CD14-positive monocyte (primary cell): Measurements from ENCODE around the gene MBD5. TPM values are rescaled to one million over a fixed set of nuclear protein-coding genes. Genes with fewer than 3 reads are reported as not detected.

Experiments
- DNase-seq, 3 donors: peaks; one replicate each; pipeline ENCODE4 v3.0.0-alpha.2; 2011 to 2022
- H2AFZ ChIP-seq: 2 replicates; pipeline ENCODE4 v1.6.0; 2012; ENCODE audit warnings: mild to moderate bottlenecking, low read depth, low read length, inconsistent platforms; ENCODE audit not compliant: insufficient read depth, poor library complexity, severe bottlenecking
- H3K27ac ChIP-seq, 2 donors: 1 replicate in 1 of 2; 2 replicates in 1 of 2; pipeline ENCODE4 v1.5.1; 2012 to 2013; ENCODE audit warnings: low read length in 2 of 2, control low read depth in 1 of 2, inconsistent platforms in 1 of 2, low read depth in 1 of 2, mild to moderate bottlenecking in 1 of 2
- H3K27me3 ChIP-seq, 2 donors: one replicate each; pipeline versions ENCODE4 v1.6.0 to v1.6.1; 2011 to 2013; ENCODE audit warnings: low read length in 2 of 2; ENCODE audit not compliant: control insufficient read depth in 2 of 2, insufficient read depth in 2 of 2
- H3K36me3 ChIP-seq, 2 donors: replicated peaks in 1 of 2; 1 replicate in 1 of 2; 2 replicates in 1 of 2; pipeline versions ENCODE4 v1.5.1 to v1.6.1; 2012 to 2013; ENCODE audit warnings: low read length in 2 of 2, control low read depth in 1 of 2, inconsistent platforms in 1 of 2, mild to moderate bottlenecking in 1 of 2; ENCODE audit not compliant: insufficient read depth in 2 of 2, control insufficient read depth in 1 of 2
- H3K4me1 ChIP-seq, 2 donors: 1 replicate in 1 of 2; 2 replicates in 1 of 2; pipeline versions ENCODE4 v1.5.1 to v1.6.1; 2012 to 2013; ENCODE audit warnings: low read length in 2 of 2, control low read depth in 1 of 2, inconsistent platforms in 1 of 2, mild to moderate bottlenecking in 1 of 2, moderate library complexity in 1 of 2; ENCODE audit not compliant: insufficient read depth in 2 of 2, control insufficient read depth in 1 of 2
- H3K4me2 ChIP-seq: replicated peaks from 2 replicates; pipeline ENCODE3; 2012; ENCODE audit warnings: low read length, moderate library complexity, mild to moderate bottlenecking; ENCODE audit not compliant: poor library complexity, severe bottlenecking; ENCODE audit errors: extremely low read depth
- H3K4me3 ChIP-seq, 3 experiments: fragments of 200-600 bp in 1 of 3; sonication (generic) in 1 of 3; replicated peaks in 1 of 3; 1 replicate in 2 of 3; 2 replicates in 1 of 3; pipeline ENCODE4 v1.5.1; 2011 to 2013; ENCODE audit warnings: low read length in 3 of 3, mild to moderate bottlenecking in 3 of 3, control low read depth in 2 of 3, low read depth in 2 of 3, inconsistent platforms in 1 of 3, moderate library complexity in 1 of 3
- H3K79me2 ChIP-seq: 2 replicates; pipeline ENCODE4 v1.6.0; 2012; ENCODE audit warnings: mild to moderate bottlenecking, control low read depth, inconsistent platforms, low read length, moderate library complexity; ENCODE audit not compliant: insufficient read depth
- H3K9ac ChIP-seq: 2 replicates; pipeline ENCODE4 v1.6.0; 2017; ENCODE audit warnings: low read length, mild to moderate bottlenecking; ENCODE audit not compliant: insufficient read depth, poor library complexity, severe bottlenecking
- H3K9me3 ChIP-seq, 2 donors: replicated peaks in 1 of 2; 1 replicate in 1 of 2; 2 replicates in 1 of 2; pipeline versions ENCODE4 v1.5.1 to v1.6.1; 2012 to 2013; ENCODE audit warnings: low read length in 2 of 2, control low read depth in 1 of 2; ENCODE audit not compliant: control insufficient read depth in 1 of 2, insufficient read depth in 1 of 2
- H4K20me1 ChIP-seq: 2 replicates; pipeline ENCODE4 v1.6.0; 2012; ENCODE audit warnings: mild to moderate bottlenecking, low read length, control low read depth, moderate library complexity; ENCODE audit not compliant: insufficient read depth
- H3K27ac Mint-ChIP-seq, 7 donors: one replicate each; pipeline ENCODE4 v1.8.0; 2020; ENCODE audit warnings: mild to moderate bottlenecking in 7 of 7, mixed read lengths in 7 of 7, moderate library complexity in 6 of 7, inconsistent platforms in 2 of 7
- H3K27me3 Mint-ChIP-seq, 3 donors: one replicate each; pipeline ENCODE4 v1.8.0; 2021 to 2022; ENCODE audit warnings: low read depth in 3 of 3, mild to moderate bottlenecking in 3 of 3, mixed read lengths in 3 of 3, moderate library complexity in 3 of 3, inconsistent platforms in 1 of 3
- H3K36me3 Mint-ChIP-seq, 2 donors: one replicate each; pipeline ENCODE4 v1.8.0; 2020; ENCODE audit warnings: mixed read lengths in 2 of 2, inconsistent platforms in 1 of 2, mild to moderate bottlenecking in 1 of 2
- H3K4me1 Mint-ChIP-seq: one replicate; pipeline ENCODE4 v1.8.0; 2020; ENCODE audit warnings: mild to moderate bottlenecking, mixed read lengths
- H3K4me3 Mint-ChIP-seq, 2 donors: one replicate each; pipeline ENCODE4 v1.8.0; 2020; ENCODE audit warnings: mild to moderate bottlenecking in 2 of 2, mixed read lengths in 2 of 2, moderate library complexity in 1 of 2
- H3K9me3 Mint-ChIP-seq, 7 donors: one replicate each; pipeline ENCODE4 v1.8.0; 2020 to 2022; ENCODE audit warnings: mixed read lengths in 7 of 7, mild to moderate bottlenecking in 6 of 7, moderate library complexity in 6 of 7, inconsistent platforms in 2 of 7
- CTCF ChIP-seq: fragments of 200-600 bp; IDR thresholded peaks from one replicate; pipeline ENCODE4 v1.8.0; 2022; ENCODE audit warnings: antibody characterized with exemption, mild to moderate bottlenecking
- intact Hi-C, 2 donors: fragments of 100-400 bp; cut with micrococcal nuclease; formaldehyde crosslinking; loops; one replicate each; pipeline versions ENCODE4 v1.15.0 to v1.15.1; 2023
- polyA plus RNA-seq, 3 donors: library from polyadenylated mRNA; depleted of rRNA in 1 of 3; unstranded in 2 of 3; stranded (reverse) in 1 of 3; fragments of 300-500 nt in 2 of 3; fragments of >200 nt in 1 of 3; fragmentation: Illumina TruSeq in 2 of 3; gene quantifications; 1 replicate in 2 of 3; 2 replicates in 1 of 3; pipeline ENCODE4 v1.2.3, GENCODE V29; 2012 to 2021

MBD5 gene
- polyA plus RNA-seq, 3 donors: 2.3 to 5.7 (median 3.5) TPM

- no peaks in the 10 kb centered on the region for H4K20me1 ChIP-seq
- intact Hi-C loops: no loop called here
- Mint-ChIP-seq H3K4me1 (no peaks in the 10 kb centered on the region), H3K9me3 (peaks cover 0 to 2% (median 0%) of the 10 kb centered on the region in 7 donors), H3K36me3 (peaks cover 3 to 8% of the 10 kb centered on the region in 2 donors), H3K4me3 (no peak overlapping the region), H3K27ac (no peak overlapping the region), H3K27me3 (no peaks in the 10 kb centered on the region)
- no peak for TF ChIP-seq CTCF
- no peaks in the 10 kb centered on the region for H3K36me3 ChIP-seq
- no peak overlapping the region for H2AFZ ChIP-seq
- no peaks in the 10 kb centered on the region for H3K4me1 ChIP-seq
- H3K79me2 ChIP-seq: no peaks in the 10 kb centered on the region
- no peaks in the 10 kb centered on the region for H3K9me3 ChIP-seq
- no peak for DNase-seq
- H3K27ac ChIP-seq: no peak overlapping the region
- no peak overlapping the region for H3K9ac ChIP-seq
- H3K4me3 ChIP-seq: no peak overlapping the region
- no peaks in the 10 kb centered on the region for H3K27me3 ChIP-seq
- no peak overlapping the region for H3K4me2 ChIP-seq
Measured at GRCh38 chr2:148298196-148298595, 277.3 kb downstream of the MBD5 start.

DNA sequence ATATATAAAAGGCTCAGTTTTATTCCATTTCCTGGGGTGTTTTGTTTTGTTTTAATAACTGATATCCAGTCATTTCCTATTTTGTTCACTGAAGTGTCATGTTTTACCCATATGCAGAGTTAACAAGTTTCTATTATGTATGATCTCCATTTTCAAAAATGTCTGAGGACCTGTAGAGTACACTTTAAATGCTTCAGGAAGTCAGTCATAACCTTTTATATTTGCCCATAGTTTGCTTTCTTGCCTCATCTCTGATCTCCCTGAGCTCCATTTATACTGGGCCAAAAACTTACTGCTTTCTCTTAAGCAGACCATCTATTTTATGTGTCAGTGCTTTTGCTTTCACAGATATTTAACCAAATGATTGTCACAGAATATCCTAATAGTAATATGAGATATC, 278.7 kb downstream of the MBD5 start:
- Mint-ChIP-seq H3K27me3 (no peaks in the 10 kb centered on the region), H3K4me3 (no peak overlapping the region), H3K36me3 (peaks cover 3 to 11% of the 10 kb centered on the region in 2 donors), H3K27ac (no peak overlapping the region), H3K4me1 (no peaks in the 10 kb centered on the region), H3K9me3 (peaks cover 0 to 1% (median 0%) of the 10 kb centered on the region in 7 donors)
- intact Hi-C loops: no loop called here
- DNase-seq: no peak
- no peak for TF ChIP-seq CTCF
- no peaks in the 10 kb centered on the region for H3K79me2 ChIP-seq
- no peaks in the 10 kb centered on the region for H3K9me3 ChIP-seq
- no peak overlapping the region for H3K4me2 ChIP-seq
- H3K27ac ChIP-seq: no peak overlapping the region
- no peak overlapping the region for H3K9ac ChIP-seq
- H3K36me3 ChIP-seq: no peaks in the 10 kb centered on the region
- H3K4me3 ChIP-seq: no peak overlapping the region
- H3K27me3 ChIP-seq: no peaks in the 10 kb centered on the region
- H3K4me1 ChIP-seq: no peaks in the 10 kb centered on the region
- H4K20me1 ChIP-seq: no peaks in the 10 kb centered on the region
- no peak overlapping the region for H2AFZ ChIP-seq
